K562 (cell line): ENCODE results near the gene AGPAT3. TPM values are rescaled to one million over a fixed set of nuclear protein-coding genes. Genes with fewer than 3 reads are reported as not detected.

Experiments
- ATAC-seq: fragments of 200-7000 bp; cut with Tn5 transposase; 3 replicates; pipeline ENCODE4 v1.9.1; 2020; ENCODE audit warnings: moderate library complexity
- BruUV-seq: library from RNA; stranded (reverse); fragments of 400-500 nt; replicated peaks from 2 replicates; lab custom pipeline; 2021; lab: Mats Ljungman, UMichigan
- CTCF ChIA-PET: fragments of 300-600 bp; formaldehyde crosslinking; extraction: SDS; loops from one replicate; lab custom pipeline; 2021; ENCODE audit warnings: low intra/inter-chr PET ratio; lab: Yijun Ruan, JAX
- POLR2A ChIA-PET: fragments of 300-600, 350-650 bp; sonication (Branson Sonifier 250); formaldehyde crosslinking; extraction: SDS; loops from one replicate; lab custom pipeline; 2021; ENCODE audit warnings: antibody characterized with exemption, inconsistent platforms; lab: Yijun Ruan, JAX
- DNase-seq, 4 experiments: peaks; one replicate each; pipeline versions ENCODE4 v3.0.0 to v3.0.0-alpha.2; 2011 to 2018; ENCODE audit warnings: low spot score in 3 of 4, mixed read lengths in 3 of 4; ENCODE audit errors: extremely low read depth in 1 of 4
- FAIRE-seq: peaks from 2 replicates; lab custom pipeline; 2011; peaks lifted over from hg19 to GRCh38; lab: Jason Lieb, UNC
- H2AFZ ChIP-seq: 2 replicates; pipeline ENCODE4 v1.6.0; 2011; ENCODE audit warnings: low read depth, low read length, control low read depth, inconsistent platforms
- H3K27ac ChIP-seq: fragments of 200-600 bp; 3 replicates; pipeline ENCODE4 v1.8.0; 2011; ENCODE audit warnings: low read depth, mild to moderate bottlenecking, control low read depth, inconsistent platforms, low read length, moderate library complexity, mixed read lengths; ENCODE audit errors: extremely low read depth
- H3K27me3 ChIP-seq, 2 experiments: fragments of 300-600 bp in 1 of 2; 2 replicates in 1 of 2; 3 replicates in 1 of 2; pipeline versions ENCODE4 v1.6.0 to v1.8.0; 2011; ENCODE audit warnings: inconsistent platforms in 2 of 2, low read length in 2 of 2, mild to moderate bottlenecking in 1 of 2, mixed read lengths in 1 of 2, moderate library complexity in 1 of 2; ENCODE audit not compliant: control insufficient read depth in 2 of 2, insufficient read depth in 2 of 2
- H3K36me3 ChIP-seq: fragments of 300-600 bp; 3 replicates; pipeline ENCODE4 v1.8.0; 2011; ENCODE audit warnings: mild to moderate bottlenecking, low read length, inconsistent platforms; ENCODE audit not compliant: control insufficient read depth, insufficient read depth
- H3K4me1 ChIP-seq, 2 experiments: fragments of 200-600 bp in 1 of 2; replicated peaks in 1 of 2; 2 replicates in 1 of 2; 3 replicates in 1 of 2; pipeline versions ENCODE4 v1.5.1 to v1.8.0; 2011; ENCODE audit warnings: inconsistent platforms in 2 of 2, low read length in 2 of 2, mild to moderate bottlenecking in 1 of 2, mixed read lengths in 1 of 2, moderate library complexity in 1 of 2; ENCODE audit not compliant: control insufficient read depth in 2 of 2, insufficient read depth in 2 of 2
- H3K4me2 ChIP-seq: 2 replicates; pipeline ENCODE4 v1.6.1; 2011; ENCODE audit warnings: low read length, control low read depth, inconsistent platforms, mixed read lengths; ENCODE audit not compliant: insufficient read depth
- H3K4me3 ChIP-seq: fragments of 200-600 bp; sonication (generic), shearing (Covaris generic); 2 replicates; pipeline ENCODE4 v1.5.1; 2016; ENCODE audit warnings: control low read depth, inconsistent platforms
- H3K79me2 ChIP-seq: fragments of 200-600 bp; 3 replicates; pipeline ENCODE4 v1.8.0; 2011; ENCODE audit warnings: low read length, inconsistent platforms; ENCODE audit not compliant: control insufficient read depth, insufficient read depth
- H3K9ac ChIP-seq, 2 experiments: 2 replicates each; pipeline versions ENCODE4 v1.6.0 to v1.6.1; 2011; ENCODE audit warnings: low read depth in 2 of 2, low read length in 2 of 2, control low read depth in 1 of 2, inconsistent platforms in 1 of 2, mild to moderate bottlenecking in 1 of 2, mixed read lengths in 1 of 2; ENCODE audit not compliant: insufficient read depth in 1 of 2
- H3K9me1 ChIP-seq: one replicate; pipeline ENCODE4 v1.6.0; 2011; ENCODE audit warnings: inconsistent platforms, mild to moderate bottlenecking, low read length, moderate library complexity; ENCODE audit not compliant: control insufficient read depth, insufficient read depth
- H3K9me3 ChIP-seq: replicated peaks from 2 replicates; pipeline ENCODE4 v1.5.1; 2011; ENCODE audit warnings: low read depth, low read length, inconsistent platforms; ENCODE audit not compliant: control insufficient read depth, insufficient read depth
- H4K20me1 ChIP-seq: replicated peaks from 2 replicates; pipeline ENCODE4 v1.6.1; 2011; ENCODE audit warnings: low read length, inconsistent platforms, mixed read lengths; ENCODE audit not compliant: control insufficient read depth, insufficient read depth
- CREB1 ChIP-seq, 2 experiments: sonication (generic) in 1 of 2; formaldehyde crosslinking in 1 of 2; IDR thresholded peaks; 2 replicates each; pipeline versions ENCODE4 v1.6.1 to v1.8.0; 2012 to 2022; ENCODE audit warnings: inconsistent platforms in 1 of 2, mild to moderate bottlenecking in 1 of 2, missing genetic modification reagents in 1 of 2, moderate library complexity in 1 of 2
- CREBBP ChIP-seq: IDR thresholded peaks from one replicate; pipeline ENCODE4 v1.6.1; 2012; ENCODE audit warnings: low read depth, mild to moderate bottlenecking, control low read depth, inconsistent platforms, low read length
- NKRF ChIP-seq: fragments of 450-650 bp; IDR thresholded peaks from 2 replicates; pipeline ENCODE4 v1.6.1; 2016; ENCODE audit warnings: borderline replicate concordance
- POLR2A ChIP-seq: fragments of 450-650 bp; conservative IDR thresholded peaks from 2 replicates; pipeline ENCODE4 v1.6.1; 2016
- PRPF4 ChIP-seq: fragments of 200-400 bp; formaldehyde crosslinking; IDR thresholded peaks from one replicate; pipeline ENCODE4 v1.6.1; 2017; ENCODE audit warnings: low read length, low read depth, mild to moderate bottlenecking; ENCODE audit not compliant: insufficient read depth, poor library complexity, severe bottlenecking
- SP1 ChIP-seq: sonication (generic); formaldehyde crosslinking; IDR thresholded peaks from 2 replicates; pipeline ENCODE4 v1.8.1; 2022; ENCODE audit warnings: mild to moderate bottlenecking, missing genetic modification reagents
- WGBS: fragments of 100-300 bp; shearing (Covaris generic); methylation state at CpG from one replicate; pipeline ENCODE4 v1.1.6; 2016; ENCODE audit warnings: low coverage, mixed read lengths; ENCODE audit not compliant: insufficient coverage; ENCODE audit errors: missing lambda C conversion rate; 5-methylcytosine and 5-hydroxymethylcytosine counted together
- in situ Hi-C: fragments of 300-500 bp; cut with MboI; formaldehyde crosslinking; loops from 4 replicates; pipeline ENCODE4 v1.15.0; 2018; ENCODE audit warnings: inconsistent platforms, mixed read lengths
- intact Hi-C: fragments of 100-400 bp; cut with micrococcal nuclease; formaldehyde crosslinking; loops from 2 replicates; pipeline ENCODE4 v1.14.2; 2022
- polyA plus RNA-seq, 8 experiments: library from polyadenylated mRNA; depleted of rRNA in 4 of 8; stranded (reverse) in 5 of 8; unstranded in 3 of 8; fragments of >200 nt; fragmentation: Nextera tagmentation in 2 of 8; fragmentation: Illumina TruSeq in 1 of 8; extraction: Ambion mirVana in 2 of 8; extraction: Trizol in 1 of 8; gene quantifications; 2 replicates each; pipeline versions ENCODE4 v1.2.1 to v1.2.3, GENCODE V29; 2011 to 2014; ENCODE audit warnings: inconsistent platforms in 1 of 8, missing spikeins in 1 of 8
- total RNA-seq, 7 experiments: library from RNA; depleted of rRNA in 6 of 7; stranded (reverse); fragments of >200 nt in 6 of 7; fragmentation: Illumina TruSeq in 2 of 7; extraction: Trizol in 2 of 7; gene quantifications; 2 replicates each; pipeline versions ENCODE4 v1.2.1 to v1.2.3, GENCODE V29; 2011 to 2021; ENCODE audit warnings: low replicate concordance in 1 of 7

AGPAT3 gene
- total and polyA plus RNA-seq, 9 of the 15 experiments (the other 6 are each of a cell fraction or from before 2014, with no cell fraction given) = 1.5 to 88.4 (median 35.7) TPM

- TF ChIP-seq NKRF = no peak
- no peak for TF ChIP-seq SP1
- no peak for TF ChIP-seq CREB1 (IDR thresholded peaks at IDR 0.05)
- TF ChIP-seq CREB1 (CRISPR knock-in tag; IDR thresholded peaks at IDR 0.05) = no peak
- TF ChIP-seq CREBBP = no peak
- TF ChIP-seq, all 486 proteins: peak for 0
Measured at GRCh38 chr21:43966946-43967512, 102.0 kb downstream of the AGPAT3 start (continued).

DNA sequence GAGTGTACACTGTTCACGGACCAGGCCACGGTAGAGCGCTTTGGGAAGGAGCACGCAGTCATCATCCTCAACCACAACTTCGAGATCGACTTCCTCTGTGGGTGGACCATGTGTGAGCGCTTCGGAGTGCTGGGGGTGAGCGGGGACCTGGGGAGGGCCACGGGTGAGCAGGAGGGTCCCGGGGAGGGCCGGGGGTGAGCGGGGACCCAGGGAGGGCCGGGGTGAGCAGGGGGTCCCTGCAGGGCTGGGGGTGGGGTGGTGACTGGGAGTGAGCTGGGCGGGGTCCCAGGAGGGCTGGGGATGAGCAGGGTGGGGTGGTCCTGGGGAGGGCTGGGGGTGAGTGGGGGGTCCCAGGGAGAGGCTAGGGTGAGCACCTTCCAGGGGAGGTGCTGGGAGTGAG, 103.0 kb downstream of the AGPAT3 start:
- 96% methylated on average over 12 of the region's 15 CpGs for WGBS
- POLR2A ChIA-PET = interaction anchor here (0.7 kb wide), 1 partner anchor 157 kb away, joined by 3 read pairs; no protein-coding TSS in a partner anchor

More for the DNA sequence above, 103.0 kb downstream of the AGPAT3 start:
- Histone ChIP-seq H3K9me3 (no peaks in the 10 kb centered on the region), H2AFZ (no peak overlapping the region), H3K4me1 (peaks cover 7 to 30% of the 10 kb centered on the region in 2 experiments; a peak in 4 of 5 replicates), H3K4me3 (no peak overlapping the region), H3K27ac (no peak overlapping the region), H3K9me1 (no peaks in the 10 kb centered on the region), H3K9ac (no peak overlapping the region), H4K20me1 (no peaks in the 10 kb centered on the region), H3K36me3 (peaks cover 64% of the 10 kb centered on the region; the same call in 2 of the 3 replicates), H3K27me3 (no peaks in the 10 kb centered on the region), H3K79me2 (no peaks in the 10 kb centered on the region)
- no TSS peak for BruUV-seq
- in situ Hi-C loops = no loop called here
- CTCF ChIA-PET = no interaction called here
- intact Hi-C loops = no loop called here
- no peak for ATAC-seq
- no peak for TF ChIP-seq PRPF4
- no peak for TF ChIP-seq POLR2A
- TF ChIP-seq, all 486 proteins: peak for 0
- FAIRE-seq (no peak), DNase-seq (no peak)
- no peak overlapping the region for H3K4me2 ChIP-seq
